Upper lobe of right lung (tissue), 1 donor: ENCODE data around the gene ACE. TPM values are rescaled to one million over a fixed set of nuclear protein-coding genes. Genes with fewer than 3 reads are reported as not detected.

Source experiments
- ATAC-seq: fragments of 200-7000 bp; cut with Tn5 transposase; one replicate; pipeline ENCODE4 v1.9.1; 2020; ENCODE audit warnings: mild to moderate bottlenecking, moderate library complexity
- DNase-seq: peaks from one replicate; pipeline ENCODE4 v3.0.0-alpha.2; 2020
- H3K27ac ChIP-seq: fragments of 200-600 bp; one replicate; pipeline ENCODE4 v1.8.0; 2022
- H3K27me3 ChIP-seq: fragments of 200-600 bp; one replicate; pipeline ENCODE4 v1.8.0; 2022; ENCODE audit warnings: mild to moderate bottlenecking
- H3K36me3 ChIP-seq: fragments of 200-600 bp; one replicate; pipeline ENCODE4 v1.8.0; 2022
- H3K4me1 ChIP-seq: fragments of 200-600 bp; one replicate; pipeline ENCODE4 v1.8.0; 2022
- H3K4me3 ChIP-seq: fragments of 200-600 bp; one replicate; pipeline ENCODE4 v1.8.0; 2022; ENCODE audit warnings: mild to moderate bottlenecking
- H3K9me3 ChIP-seq: fragments of 200-600 bp; one replicate; pipeline ENCODE4 v1.8.0; 2022
- CTCF ChIP-seq: fragments of 200-600 bp; IDR thresholded peaks from one replicate; pipeline ENCODE4 v1.8.0; 2022; ENCODE audit warnings: antibody characterized with exemption
- intact Hi-C: fragments of 100-400 bp; cut with DNase I; formaldehyde crosslinking; loops from one replicate; pipeline ENCODE4 v1.11.0; 2022
- total RNA-seq: library from RNA; stranded (reverse); fragmentation: NEBNext Ultra II Directional; extraction: Animal tissue kit (Norgen Biotek cat#: 25700); gene quantifications from one replicate; pipeline ENCODE4 v1.2.1, GENCODE V29; 2021
- donor health status: DM: no; HTN: yes; CAD: no; lungs with severe emphysema.

The ACE gene
- total RNA-seq, 1 donor from 2014 or later: 64.1 TPM

- no peaks in the 10 kb centered on the region for H3K36me3 ChIP-seq
- H3K4me3 ChIP-seq: no peak overlapping the region
- no peaks in the 10 kb centered on the region for H3K9me3 ChIP-seq
- no peak overlapping the region for H3K27ac ChIP-seq
- no peaks in the 10 kb centered on the region for H3K4me1 ChIP-seq
- intact Hi-C loops: no loop called here
- peaks cover 11% of the 10 kb centered on the region for H3K27me3 ChIP-seq
- no peak for ATAC-seq
- no peak for DNase-seq
- no peak for TF ChIP-seq CTCF
These were observed 48.5 kb downstream of the ACE start for GRCh38 chr17:63525190-63525946.

- intact Hi-C loops: no loop called here
These were observed 50.0 kb downstream of the ACE start for GRCh38 chr17:63526861-63527260.

GRCh38 chr17:63528183-63528582 is 51.3 kb downstream of the ACE start:
- no peak for ATAC-seq
- intact Hi-C loops: no loop called here
- Histone ChIP-seq H3K36me3 (no peaks in the 10 kb centered on the region), H3K9me3 (no peaks in the 10 kb centered on the region), H3K27ac (no peak overlapping the region), H3K27me3 (peaks cover 11% of the 10 kb centered on the region), H3K4me3 (no peak overlapping the region), H3K4me1 (no peaks in the 10 kb centered on the region)
- no peak for DNase-seq
- no peak for TF ChIP-seq CTCF

More at GRCh38 chr17:63526861-63527260, 50.0 kb downstream of the ACE start:
- no peak for DNase-seq
- H3K4me3 ChIP-seq: no peak overlapping the region
- no peaks in the 10 kb centered on the region for H3K9me3 ChIP-seq
- no peaks in the 10 kb centered on the region for H3K4me1 ChIP-seq
- no peak for ATAC-seq
- no peak overlapping the region for H3K27ac ChIP-seq
- peaks cover 11% of the 10 kb centered on the region for H3K27me3 ChIP-seq
- TF ChIP-seq CTCF: no peak
- H3K36me3 ChIP-seq: no peaks in the 10 kb centered on the region

- DNase-seq: no peak
These were observed 53.1 kb downstream of the ACE start for GRCh38 chr17:63529711-63530556.

GRCh38 chr17:63530557-63531021 is 53.7 kb downstream of the ACE start:
- no peak for TF ChIP-seq CTCF
- Histone ChIP-seq H3K4me3 (no peak overlapping the region), H3K4me1 (no peaks in the 10 kb centered on the region), H3K9me3 (no peaks in the 10 kb centered on the region), H3K27ac (no peak overlapping the region), H3K27me3 (no peaks in the 10 kb centered on the region), H3K36me3 (no peaks in the 10 kb centered on the region)
- DNase-seq: no peak
- ATAC-seq: no peak
- intact Hi-C loops: no loop called here

More at GRCh38 chr17:63529711-63530556, 53.1 kb downstream of the ACE start:
- no peaks in the 10 kb centered on the region for H3K9me3 ChIP-seq
- no peaks in the 10 kb centered on the region for H3K36me3 ChIP-seq
- intact Hi-C loops: no loop called here
- ATAC-seq: no peak
- no peak overlapping the region for H3K27ac ChIP-seq
- H3K27me3 ChIP-seq: peaks cover 4% of the 10 kb centered on the region
- no peak for TF ChIP-seq CTCF
- no peak overlapping the region for H3K4me3 ChIP-seq
- no peaks in the 10 kb centered on the region for H3K4me1 ChIP-seq
